OCI-M1 (cell line): Measurements from ENCODE around the gene HRH2.
"Not testable (repeated sequence)": the region's sequence is repeated elsewhere in the genome, so short reads cannot be mapped to it uniquely, and the experiment has no call there.

Experiments
- DNase-seq: peaks from one replicate; lab custom pipeline; 2025; lab: John Stamatoyannopoulos, UW

HRH2 gene, protein sequence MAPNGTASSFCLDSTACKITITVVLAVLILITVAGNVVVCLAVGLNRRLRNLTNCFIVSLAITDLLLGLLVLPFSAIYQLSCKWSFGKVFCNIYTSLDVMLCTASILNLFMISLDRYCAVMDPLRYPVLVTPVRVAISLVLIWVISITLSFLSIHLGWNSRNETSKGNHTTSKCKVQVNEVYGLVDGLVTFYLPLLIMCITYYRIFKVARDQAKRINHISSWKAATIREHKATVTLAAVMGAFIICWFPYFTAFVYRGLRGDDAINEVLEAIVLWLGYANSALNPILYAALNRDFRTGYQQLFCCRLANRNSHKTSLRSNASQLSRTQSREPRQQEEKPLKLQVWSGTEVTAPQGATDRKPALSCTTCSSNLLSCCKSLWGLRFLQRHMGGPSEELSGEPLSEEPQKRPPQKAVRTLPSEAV

DNA sequence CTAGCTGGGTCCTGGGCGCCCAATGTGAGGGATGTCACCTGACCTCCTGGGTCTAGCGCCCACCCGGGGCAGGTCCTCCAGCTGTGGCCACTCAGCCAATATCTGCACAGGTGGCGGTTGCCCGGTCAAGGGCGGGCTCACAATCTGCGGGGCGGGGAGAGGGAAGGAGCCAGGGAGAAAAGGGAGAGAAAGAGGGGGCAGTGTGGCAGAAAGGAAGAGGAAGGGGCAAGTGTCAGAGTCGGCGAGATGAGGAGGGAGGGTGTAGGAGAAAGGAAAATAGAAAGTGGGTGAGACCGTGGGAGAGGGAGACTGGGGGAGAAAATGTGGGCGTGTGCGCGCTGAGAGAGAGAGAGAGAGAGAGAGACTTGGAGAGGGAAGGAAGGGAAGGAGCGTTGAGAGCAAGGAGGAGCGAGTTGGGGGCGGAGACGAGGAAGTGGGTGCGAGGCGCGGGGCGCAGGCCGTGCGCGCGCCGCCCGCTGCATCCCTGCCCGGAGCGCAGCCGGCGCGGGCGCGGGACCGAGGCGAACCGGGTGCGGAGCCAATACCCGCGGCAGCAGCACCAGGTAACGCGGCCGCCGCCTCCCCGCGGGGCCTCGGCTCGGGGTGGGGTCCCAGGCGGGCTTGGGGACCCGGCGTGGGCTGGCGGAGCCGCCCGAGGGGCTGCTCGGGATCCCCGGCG, at the start of gene HRH2:
HRH2 (plus strand) TSS at position 479 of the 679 bp plus-strand sequence. CDS start 25,163 bp downstream, outside the sequence.
- no peak for DNase-seq

DNA sequence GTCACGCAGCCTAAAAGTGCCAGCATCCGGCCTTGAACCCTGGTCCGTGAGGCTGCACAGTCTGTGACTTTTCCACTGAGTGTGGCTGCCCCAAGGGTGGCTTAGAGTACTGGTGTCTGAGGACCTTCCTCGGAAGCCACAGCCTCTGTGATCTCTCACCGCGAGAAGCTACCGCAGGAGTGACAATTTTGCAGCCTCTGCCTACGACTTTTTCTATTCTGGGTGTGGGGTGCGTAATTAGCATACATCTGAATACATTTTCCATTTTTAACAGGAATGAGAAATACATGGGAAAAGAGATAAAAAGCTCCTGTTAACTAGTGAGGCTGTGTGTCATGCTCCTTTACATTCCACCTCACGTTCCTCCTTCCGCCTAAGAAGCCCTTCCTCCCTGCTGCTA, 48.3 kb upstream of the HRH2 start:
- DNase-seq: no peak

DNA sequence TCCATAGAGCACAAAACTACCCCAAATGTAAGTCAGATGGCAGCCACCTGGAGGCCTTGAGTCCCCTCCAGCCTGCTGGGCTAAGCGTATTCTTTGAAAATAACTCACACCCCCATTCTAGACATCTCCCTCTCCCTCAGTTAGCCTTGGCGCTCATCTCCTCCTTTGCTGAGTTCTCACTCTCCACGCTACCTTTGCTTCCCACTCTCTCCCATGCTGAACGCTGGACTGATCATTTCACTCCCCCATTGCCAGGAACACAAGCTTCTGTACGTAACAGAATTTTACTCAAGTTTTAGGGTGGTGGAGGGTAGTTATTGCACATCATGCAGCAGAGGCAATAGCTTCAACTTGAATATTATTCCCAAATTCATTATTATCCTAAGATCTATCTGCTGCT, 47.5 kb upstream of the HRH2 start:
- DNase-seq: no peak

DNA sequence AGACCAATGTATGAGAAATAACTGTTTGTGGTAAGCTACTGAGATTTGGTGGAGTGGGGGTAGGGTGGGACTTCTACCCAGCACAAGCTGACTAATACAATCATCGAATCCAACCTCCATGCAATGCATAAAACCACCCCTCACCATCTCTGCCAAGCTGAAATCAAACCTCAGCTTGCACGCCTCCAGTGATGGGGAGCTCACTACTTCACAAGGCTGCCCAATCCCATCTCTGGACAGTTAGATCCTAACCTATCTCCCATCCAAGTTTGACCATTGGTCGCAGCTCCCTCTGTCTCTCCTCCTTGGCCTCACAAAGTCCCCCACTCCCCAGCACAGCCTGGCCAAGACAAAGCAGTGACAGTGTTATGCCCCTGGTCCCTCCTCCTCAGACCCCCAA, 47.0 kb upstream of the HRH2 start:
- DNase-seq: no peak

DNA sequence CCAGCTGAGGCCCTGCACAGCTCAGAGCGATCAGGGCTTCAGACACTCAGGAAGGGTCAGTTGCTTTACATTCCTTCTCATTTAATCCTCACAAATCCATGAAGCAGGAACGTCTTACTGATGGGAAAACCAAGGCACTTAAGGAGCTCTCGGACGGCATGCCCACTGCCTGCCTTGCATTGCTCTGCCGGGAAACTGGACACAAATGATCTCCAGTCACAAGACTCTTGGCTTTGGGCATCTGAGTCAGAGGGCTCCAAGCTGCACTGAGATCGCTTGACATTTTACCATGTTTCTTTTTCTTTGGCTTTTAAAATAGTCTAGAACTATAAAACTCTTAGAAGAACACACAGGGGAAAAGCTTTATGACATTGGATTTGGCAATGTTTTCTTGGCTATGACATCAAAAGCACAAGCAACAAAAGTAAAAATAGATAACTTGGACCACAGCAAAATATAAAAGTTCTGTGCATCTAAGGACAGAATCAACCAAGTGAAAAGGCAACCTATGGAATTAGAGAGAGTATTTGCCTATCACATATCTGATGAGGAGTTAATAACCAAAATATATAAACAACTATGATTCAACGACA, 43.6 kb upstream of the HRH2 start:
- no peak for DNase-seq

DNA sequence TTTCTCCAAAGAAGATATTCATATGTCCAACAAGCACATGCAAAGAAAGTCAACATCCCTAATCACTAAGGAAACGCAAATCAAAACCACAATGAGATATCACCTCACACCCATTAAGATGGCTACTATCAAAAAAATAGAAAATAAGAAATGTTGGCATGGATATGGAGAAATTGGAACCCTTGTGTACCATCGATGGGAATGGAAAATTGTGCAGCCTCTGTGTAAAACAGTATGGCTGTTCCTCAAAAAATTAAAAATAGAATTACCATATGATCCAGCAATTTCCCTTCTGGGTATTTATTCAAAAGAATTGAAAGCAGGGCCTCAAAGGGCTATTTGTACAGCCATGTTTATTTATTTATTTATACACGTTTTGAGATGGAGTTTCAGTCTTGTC, 43.0 kb upstream of the HRH2 start:
- DNase-seq: no peak

DNA sequence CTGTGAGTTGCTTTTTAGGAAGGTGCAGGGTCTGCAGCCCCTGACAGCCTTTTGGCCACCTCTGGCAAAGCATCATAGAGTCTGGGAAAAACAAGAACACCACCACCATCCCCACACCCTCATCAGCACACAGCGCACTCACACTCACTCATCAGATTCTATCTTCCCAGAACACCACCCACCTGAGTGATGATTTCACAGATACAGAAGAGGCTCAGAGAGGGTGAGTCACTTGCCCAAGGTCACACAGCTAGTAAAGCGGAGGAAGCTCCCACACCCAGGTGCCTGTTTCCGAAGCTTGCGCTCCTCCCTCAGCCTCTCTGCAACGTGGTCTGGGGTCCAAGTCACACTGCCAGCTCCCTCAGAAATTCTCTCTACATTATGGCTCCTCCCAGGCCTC, 41.8 kb upstream of the HRH2 start:
- DNase-seq: no peak

DNA sequence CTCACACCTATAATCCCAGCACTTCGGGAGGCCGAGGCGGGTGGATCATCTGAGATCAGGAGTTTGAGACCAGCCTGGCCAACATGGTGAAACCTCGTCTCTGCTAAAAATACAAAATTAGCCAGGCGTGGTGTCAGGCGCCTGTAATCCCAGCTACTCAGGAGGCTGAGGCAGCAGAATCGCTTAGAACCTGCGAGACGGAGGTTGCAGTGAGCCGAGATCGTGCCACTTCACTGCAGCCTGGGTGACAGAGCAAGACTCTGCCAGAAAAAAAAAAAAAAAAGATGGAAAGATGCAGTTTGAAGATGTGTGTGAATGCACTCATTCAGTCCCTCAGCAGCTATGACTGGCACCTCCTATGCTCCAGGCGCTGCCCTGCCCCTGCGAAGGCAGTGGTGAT, 41.3 kb upstream of the HRH2 start:
- DNase-seq: not testable (repeated sequence)

DNA sequence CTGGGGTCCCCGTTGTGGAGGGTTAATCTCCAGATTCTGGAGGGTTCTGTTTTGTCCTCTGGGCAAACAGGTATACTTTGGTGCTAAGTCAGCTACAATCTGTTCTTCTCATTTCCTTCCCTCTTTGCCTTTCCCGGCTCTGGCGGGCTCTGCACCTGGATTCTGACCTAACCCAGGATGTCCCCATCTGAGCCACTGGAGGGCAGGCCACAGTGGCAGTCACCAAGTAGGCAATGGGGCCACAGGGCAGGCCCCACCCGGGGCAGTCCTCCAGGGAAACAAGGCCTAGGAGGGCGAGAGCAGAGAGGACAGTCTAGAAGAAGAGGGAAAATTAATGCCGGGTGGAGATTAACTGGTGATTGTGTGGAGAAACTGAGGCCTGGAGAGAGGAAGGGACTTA, 40.4 kb upstream of the HRH2 start:
- DNase-seq: no peak

DNA sequence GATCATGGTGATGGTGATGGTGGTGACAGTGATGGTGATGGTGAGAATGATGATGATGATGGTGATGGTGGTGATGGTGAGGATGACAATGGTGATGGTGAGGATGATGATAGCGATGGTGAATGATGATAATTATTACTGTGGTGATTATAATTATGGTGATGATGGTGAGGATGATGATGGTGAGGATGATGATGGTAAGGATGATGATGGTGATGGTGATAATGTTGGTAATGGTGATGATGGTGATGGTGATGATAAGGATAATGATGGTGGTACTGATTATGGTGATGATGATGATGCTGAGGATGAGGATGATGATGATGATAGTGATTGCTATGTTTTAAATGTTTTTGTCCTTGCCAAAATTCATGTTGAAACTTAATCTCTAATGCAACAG, 37.3 kb upstream of the HRH2 start:
- DNase-seq: no peak

DNA sequence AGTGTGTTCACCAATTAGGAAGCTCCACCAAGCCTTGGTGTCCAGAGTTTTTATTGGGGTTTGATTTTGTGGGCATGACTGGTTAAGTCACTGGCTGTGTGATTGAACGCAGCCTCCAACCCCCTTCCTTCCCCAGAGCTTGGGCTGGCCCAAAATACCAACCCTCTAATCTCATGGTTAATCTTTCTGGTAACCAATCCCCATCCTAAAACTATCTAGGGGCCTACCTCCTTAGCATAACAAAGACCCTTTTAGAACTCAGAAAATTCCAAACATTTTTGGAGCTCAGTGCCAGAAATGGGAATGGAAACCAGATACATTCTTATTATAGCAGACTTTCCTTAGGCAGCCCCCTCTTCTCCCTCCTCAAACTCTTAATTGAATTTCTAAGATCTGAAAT, 35.9 kb upstream of the HRH2 start:
- no peak for DNase-seq

DNA sequence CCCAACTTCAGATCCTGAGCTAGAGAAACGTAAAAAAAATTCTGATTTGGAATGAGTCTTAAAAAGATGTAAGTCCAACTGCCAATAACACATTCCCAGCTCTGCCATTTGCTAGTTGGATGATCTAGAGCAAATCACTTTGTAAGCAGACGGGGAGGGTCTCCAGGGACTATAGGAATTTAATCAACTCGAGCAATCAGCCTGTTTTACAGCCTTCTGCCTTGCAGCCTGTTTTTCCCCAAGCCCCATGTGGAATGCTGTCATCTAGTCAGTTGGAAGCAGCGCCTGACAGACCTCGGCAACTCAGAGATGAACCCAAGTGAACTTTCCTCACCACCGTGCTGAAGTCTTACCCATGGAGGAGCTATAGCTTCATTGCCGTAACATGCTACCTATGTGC, 34.8 kb upstream of the HRH2 start:
- no peak for DNase-seq

DNA sequence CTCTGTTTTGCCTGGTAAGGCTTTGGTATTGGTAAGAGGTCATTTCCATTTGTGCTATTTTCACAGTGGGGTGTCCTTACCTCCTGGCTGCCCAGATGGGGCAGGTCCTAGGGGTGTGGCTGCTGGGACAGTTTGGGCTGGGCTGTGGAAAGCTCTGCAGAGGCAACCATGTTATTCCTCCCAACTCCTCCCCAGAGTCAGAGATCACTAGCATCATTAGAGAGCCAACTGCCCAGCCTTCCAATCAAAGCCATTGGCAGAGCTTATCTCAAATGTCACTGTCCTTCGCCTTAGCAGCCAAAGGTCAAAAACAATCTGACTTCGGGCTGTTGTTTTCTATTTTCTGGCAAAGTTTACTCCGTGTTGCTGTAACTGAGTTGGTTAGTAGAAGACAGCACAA, 33.6 kb upstream of the HRH2 start:
- DNase-seq: no peak

DNA sequence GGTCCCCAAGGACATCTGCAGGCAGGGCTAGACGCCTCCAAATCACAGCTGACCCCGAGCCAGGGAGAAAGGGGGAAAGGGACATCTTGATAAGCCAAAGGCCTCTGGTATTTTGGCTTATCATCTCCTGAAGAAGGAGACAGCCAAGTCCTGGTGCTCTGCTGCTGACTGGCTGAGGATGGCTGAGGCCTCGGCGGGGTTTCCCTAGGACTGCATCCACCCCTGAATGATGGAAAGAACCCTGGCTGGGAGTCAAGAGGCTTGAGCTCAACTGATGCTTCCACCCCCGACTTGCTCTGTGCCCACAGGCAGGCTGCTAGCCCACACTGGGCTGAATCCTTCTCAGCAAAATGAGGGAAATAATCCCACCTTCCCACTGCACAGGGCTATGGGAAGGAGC, 30.9 kb upstream of the HRH2 start:
- no peak for DNase-seq

DNA sequence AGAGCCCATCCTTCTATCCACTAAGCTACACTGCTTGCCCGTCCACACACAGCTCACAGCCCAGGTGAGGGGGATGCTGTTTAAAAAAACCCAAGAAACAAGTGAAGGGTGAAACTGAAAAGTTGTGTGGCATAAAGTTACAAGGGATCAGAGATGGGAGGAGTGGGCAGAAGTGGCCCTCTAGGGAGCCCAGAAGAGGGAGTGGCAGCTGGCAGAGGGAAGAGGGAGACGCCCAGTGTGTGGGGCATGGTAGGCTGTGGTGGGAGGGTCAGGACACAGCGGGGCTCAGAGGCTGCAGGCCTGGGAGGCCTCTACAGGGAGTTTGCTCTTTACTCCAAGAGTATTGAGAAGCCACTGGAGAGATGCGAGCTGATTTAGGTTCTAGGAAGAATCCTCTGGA, 30.1 kb upstream of the HRH2 start:
- no peak for DNase-seq

DNA sequence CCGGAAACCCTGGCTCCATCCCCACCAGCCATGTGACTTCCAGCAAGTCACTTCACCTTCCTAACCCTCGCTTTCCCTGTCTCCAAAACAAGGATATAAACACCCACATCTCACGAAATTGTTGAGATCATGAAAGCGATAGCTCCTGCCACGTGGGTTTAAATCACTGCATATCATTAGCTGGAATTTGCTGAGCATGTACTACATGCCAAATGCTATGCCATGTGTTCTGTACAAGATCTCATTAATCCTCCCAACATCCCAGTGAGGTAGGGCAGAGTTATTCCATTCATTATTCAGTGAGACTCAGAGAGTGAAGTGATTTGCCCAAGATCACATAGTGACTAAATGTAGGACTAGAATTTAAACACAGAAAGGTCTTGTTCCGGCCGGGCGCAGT, 29.2 kb upstream of the HRH2 start:
- no peak for DNase-seq

DNA sequence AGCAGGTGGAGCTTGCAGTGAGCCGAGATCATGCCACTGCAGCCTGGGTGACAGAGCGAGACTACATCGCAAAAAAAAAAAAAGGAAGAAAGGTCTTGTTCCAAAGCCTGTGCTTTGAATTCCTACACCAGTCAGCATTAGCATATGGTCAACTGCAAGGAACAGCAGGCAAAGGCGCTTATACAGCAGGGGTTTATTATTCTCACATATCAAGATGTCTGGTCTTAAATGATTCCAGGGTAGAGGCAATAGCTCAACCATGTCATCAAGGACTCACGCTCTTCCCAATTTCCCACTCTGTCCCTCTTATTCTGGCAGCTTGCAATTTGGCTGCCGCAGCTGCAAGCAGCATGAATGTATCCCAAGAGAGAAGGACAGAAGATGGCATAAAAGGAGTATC, 28.6 kb upstream of the HRH2 start:
- no peak for DNase-seq

DNA sequence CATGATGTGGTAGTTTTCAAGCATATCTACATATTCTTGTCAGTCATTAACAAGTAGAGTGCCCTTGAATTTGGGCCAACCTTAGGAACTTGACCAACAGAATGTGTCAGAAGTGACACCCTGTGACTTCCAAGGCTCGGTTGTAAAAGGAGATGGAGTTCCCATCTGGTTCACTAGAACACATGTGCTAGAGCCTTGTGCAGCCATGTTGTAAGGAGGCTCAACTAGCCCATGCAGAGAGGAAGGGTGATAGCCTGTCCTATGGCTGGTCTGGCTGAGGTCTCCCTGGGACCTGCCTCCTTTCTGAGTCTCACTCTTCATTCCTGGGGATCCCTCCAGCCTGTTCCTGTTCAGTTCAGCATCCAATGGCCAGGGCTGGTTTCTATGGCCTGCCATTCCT, 28.1 kb upstream of the HRH2 start:
- DNase-seq: no peak

DNA sequence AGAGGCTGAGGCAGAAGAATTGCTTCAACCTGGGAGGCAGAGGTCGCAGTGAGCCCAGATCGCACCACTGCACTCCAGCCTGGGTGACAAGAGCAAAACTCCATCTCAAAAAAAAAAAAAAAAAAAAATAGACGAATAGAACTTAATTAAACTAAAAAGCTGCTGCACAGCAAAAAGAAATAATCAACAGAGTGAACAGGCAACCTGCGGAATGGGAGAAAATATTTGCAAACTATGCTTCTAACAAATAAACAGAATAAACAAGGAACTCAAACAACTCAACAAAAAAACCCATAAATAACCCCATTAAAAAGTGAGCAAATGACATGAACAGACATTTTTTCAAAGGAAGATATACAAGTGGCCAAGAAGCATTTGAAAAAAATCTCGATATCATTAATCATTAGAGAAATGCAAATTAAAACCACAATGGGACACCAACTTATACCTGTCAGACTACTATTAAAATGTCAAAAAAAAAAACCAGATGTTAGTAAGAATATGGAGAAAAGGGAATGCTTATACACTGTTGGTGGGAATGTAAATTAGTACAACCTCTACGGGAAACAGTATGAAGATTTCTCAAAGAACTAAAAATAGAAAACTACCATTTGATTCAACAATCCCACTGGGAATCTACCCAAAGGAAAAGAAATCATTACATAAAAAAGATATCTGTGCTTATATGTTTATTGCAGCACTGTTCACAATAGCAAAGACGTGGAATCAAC, 21.9 kb upstream of the HRH2 start:
- no peak for DNase-seq

DNA sequence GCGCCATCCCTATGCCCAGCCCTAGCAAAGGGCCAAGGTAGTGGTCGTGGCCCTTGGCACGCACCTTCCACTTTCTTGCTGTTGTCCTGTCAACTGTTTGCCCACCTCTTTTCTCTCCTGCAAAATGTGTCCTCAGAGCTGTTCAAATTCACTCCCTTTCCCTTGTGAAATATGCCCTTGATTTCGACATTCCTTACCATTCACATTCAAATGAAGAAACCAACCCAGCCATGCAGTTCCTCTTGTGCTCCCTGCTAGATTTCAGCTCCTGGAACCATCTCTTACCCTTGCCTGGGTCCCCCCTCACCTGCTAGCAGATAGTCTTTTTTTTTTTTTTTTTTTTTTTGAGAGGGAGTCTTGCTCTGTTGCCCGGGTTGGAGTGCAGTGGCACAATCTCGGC, 19.6 kb upstream of the HRH2 start:
- DNase-seq: no peak

DNA sequence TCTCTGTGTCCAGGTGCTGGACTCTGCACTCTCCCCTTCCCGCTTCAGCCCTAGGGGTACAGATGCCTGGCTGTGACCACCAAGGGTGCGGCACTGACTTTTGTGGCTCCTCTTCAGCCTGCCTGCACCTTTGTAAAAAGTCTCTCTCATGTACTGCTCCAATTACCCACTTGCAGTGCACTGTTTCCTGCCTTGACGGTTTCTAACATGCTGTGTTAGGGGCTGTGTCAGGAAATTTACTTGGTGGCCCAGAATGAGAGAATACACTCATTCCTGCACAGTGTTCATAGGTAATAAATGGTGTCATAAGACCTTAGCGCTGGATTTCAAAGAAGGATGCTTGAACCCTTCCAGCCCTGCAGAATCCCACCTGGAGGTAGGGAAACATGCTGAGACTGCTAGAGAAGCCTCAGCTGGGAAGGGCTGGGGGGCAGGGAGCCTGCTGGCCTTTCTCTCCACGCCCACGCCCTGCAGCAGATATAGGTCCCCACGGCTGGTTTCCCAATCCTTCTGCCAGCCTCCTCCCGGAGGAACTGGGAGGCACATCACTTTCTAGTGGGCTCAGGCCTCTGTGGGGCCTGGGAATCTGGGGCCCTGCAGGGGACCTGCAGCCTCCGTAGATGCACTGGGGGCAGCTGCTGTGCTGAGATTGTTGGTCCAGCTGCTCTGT, 17.6 kb upstream of the HRH2 start:
- DNase-seq: no peak

DNA sequence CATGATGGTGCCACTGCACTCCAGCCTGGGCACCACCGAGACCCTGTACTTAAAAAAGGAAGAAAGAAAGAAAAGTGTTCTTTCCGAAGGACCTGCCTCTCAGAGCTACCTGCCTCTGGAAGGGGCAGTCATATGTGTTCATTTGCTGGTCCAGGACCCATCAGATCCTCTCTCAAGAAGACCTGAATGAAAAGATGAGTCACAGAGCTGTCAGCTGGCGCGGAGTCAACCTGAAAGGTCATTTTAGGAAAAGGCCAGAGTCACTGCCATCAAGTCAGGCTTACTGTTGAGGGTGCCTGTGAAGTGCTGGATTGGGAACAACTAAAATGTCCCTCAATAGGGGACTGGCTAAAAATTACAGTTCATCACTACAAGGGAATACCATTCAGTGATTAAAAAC, 14.9 kb upstream of the HRH2 start:
- DNase-seq: no peak
